GM23248 (cell line): Measurements from ENCODE around the gene MIAT.
"Not testable (repeated sequence)": the region's sequence is repeated elsewhere in the genome, so short reads cannot be mapped to it uniquely, and the experiment has no call there.

ENCODE experiments used
- EZH2 ChIP-seq: fragments of 200-600 bp; sonication (generic); IDR thresholded peaks from 2 replicates; pipeline ENCODE4 v1.6.1; 2018; ENCODE audit warnings: antibody characterized with exemption, mild to moderate bottlenecking; ENCODE audit not compliant: insufficient read depth, poor library complexity, severe bottlenecking
- EZH2phosphoT487 ChIP-seq: fragments of 200-600 bp; sonication (generic); IDR thresholded peaks from 2 replicates; pipeline ENCODE4 v1.6.1; 2018; ENCODE audit warnings: antibody characterized with exemption, moderate library complexity, mild to moderate bottlenecking, low read depth; ENCODE audit not compliant: insufficient read depth

DNA sequence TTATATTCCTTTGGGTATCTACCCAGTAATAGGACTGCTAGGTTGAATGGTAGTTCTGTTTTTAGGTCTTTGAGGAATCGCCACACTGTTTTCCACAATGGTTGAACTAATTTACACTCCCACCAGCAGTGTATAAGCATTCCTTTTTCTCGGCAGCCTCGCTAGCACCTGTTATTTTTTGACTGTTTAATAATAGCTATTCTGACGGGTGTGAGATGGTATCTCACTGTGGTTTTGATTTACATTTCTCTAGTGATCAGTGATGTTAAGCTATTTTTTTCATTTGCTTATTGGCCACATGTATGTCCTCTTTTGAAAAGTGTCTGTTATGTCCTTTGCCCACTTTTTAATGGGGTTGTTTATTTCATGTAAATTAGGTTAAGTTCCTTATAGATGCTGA is 48.0 kb downstream of the MIAT start:
- TF ChIP-seq EZH2, EZH2phosphoT487: not testable (repeated sequence)
